ENCODE measurements around the gene CBL.
A peak's percentile ranks its signal among the peaks of the same experiment; 100 is the strongest.

The CBL gene

GRCh38 chr11:119345685-119346084, 139.5 kb downstream of the CBL start:
- FAIRE-seq: no peak
- DNase-seq (ENCODE audit: low spot score): no peak

- DNase-seq (ENCODE audit: low spot score) (no peak), FAIRE-seq (no peak)
These were observed 140.5 kb downstream of the CBL start, which contains the start of gene MFRP for GRCh38 chr11:119346605-119347004. MFRP (minus strand) TSS chr11:119346705; CDS start chr11:119346513, 192 bp downstream.

GRCh38 chr11:119347242-119347641, 141.1 kb downstream of the CBL start:
- no peak for DNase-seq (ENCODE audit: low spot score)
- FAIRE-seq: no peak

- FAIRE-seq (no peak), DNase-seq (ENCODE audit: low spot score) (no peak)
These were observed 141.9 kb downstream of the CBL start for GRCh38 chr11:119347940-119348605.

GRCh38 chr11:119350302-119350701, 144.2 kb downstream of the CBL start:
- no peak for FAIRE-seq
- DNase-seq (ENCODE audit: low spot score): no peak

- no peak for FAIRE-seq
- DNase-seq (ENCODE audit: low spot score): no peak
These were observed 145.1 kb downstream of the CBL start for GRCh38 chr11:119351232-119351631.

GRCh38 chr11:119352857-119353260, 146.7 kb downstream of the CBL start:
- FAIRE-seq (no peak), DNase-seq (ENCODE audit: low spot score) (no peak)

GRCh38 chr11:119355091-119355843, 149.1 kb downstream of the CBL start:
- DNase-seq (ENCODE audit: low spot score): no peak
- no peak for FAIRE-seq

GRCh38 chr11:119356349-119357031, 150.4 kb downstream of the CBL start:
- DNase-seq (ENCODE audit: low spot score): peak; percentile 84
- FAIRE-seq: no peak

- no peak for DNase-seq (ENCODE audit: low spot score)
- no peak for FAIRE-seq
These were observed 150.9 kb downstream of the CBL start for GRCh38 chr11:119357074-119357473.

Measured in urothelium cell line (cell line).